Endothelial cell of umbilical vein (primary cell): ENCODE results near the gene LTK. TPM values are rescaled to one million over a fixed set of nuclear protein-coding genes. Genes with fewer than 3 reads are reported as not detected.

Experiments
- BruUV-seq: library from RNA; stranded (reverse); fragments of 400-500 nt; replicated peaks from 2 replicates; lab custom pipeline; 2021; lab: Mats Ljungman, UMichigan
- CTCF ChIA-PET: fragments of 300-600, 350-600 bp; sonication (Branson Sonifier 250); formaldehyde crosslinking; loops from one replicate; lab custom pipeline; 2021; ENCODE audit warnings: antibody characterized with exemption, inconsistent platforms; lab: Charles Lee
- POLR2A ChIA-PET: fragments of 300-600, 350-600 bp; sonication (Branson Sonifier 250); formaldehyde crosslinking; loops from one replicate; lab custom pipeline; 2021; ENCODE audit warnings: antibody characterized with exemption, inconsistent platforms; lab: Charles Lee
- DNase-seq: peaks from one replicate; pipeline ENCODE4 v3.0.0-alpha.2; 2011; ENCODE audit warnings: low read depth, low spot score
- FAIRE-seq: peaks from 2 replicates; lab custom pipeline; 2011; peaks lifted over from hg19 to GRCh38; lab: Jason Lieb, UNC
- H2AFZ ChIP-seq: 2 replicates; pipeline ENCODE4 v1.6.0; 2012; ENCODE audit warnings: low read depth, low read length, control low read depth, inconsistent platforms
- H3K27ac ChIP-seq: 2 replicates; pipeline ENCODE4 v1.5.1; 2011; ENCODE audit warnings: low read depth, mild to moderate bottlenecking, control low read depth, low read length, moderate library complexity; ENCODE audit not compliant: insufficient read depth
- H3K27me3 ChIP-seq, 2 experiments: 2 replicates each; pipeline versions ENCODE4 v1.6.0 to v1.6.1; 2011; ENCODE audit warnings: low read length in 2 of 2, mixed read lengths in 1 of 2; ENCODE audit not compliant: control insufficient read depth in 2 of 2, insufficient read depth in 2 of 2
- H3K36me3 ChIP-seq, 2 experiments: 2 replicates in 1 of 2; 3 replicates in 1 of 2; pipeline ENCODE4 v1.5.1; 2011; ENCODE audit warnings: low read length in 2 of 2, mild to moderate bottlenecking in 1 of 2, moderate library complexity in 1 of 2; ENCODE audit not compliant: control insufficient read depth in 2 of 2, insufficient read depth in 2 of 2; ENCODE audit errors: extremely low read depth in 1 of 2
- H3K4me1 ChIP-seq: 3 replicates; pipeline ENCODE4 v1.5.1; 2011; ENCODE audit warnings: mild to moderate bottlenecking, low read length; ENCODE audit not compliant: control insufficient read depth, insufficient read depth; ENCODE audit errors: extremely low read depth
- H3K4me2 ChIP-seq: 2 replicates; pipeline ENCODE4 v1.6.1; 2011; ENCODE audit warnings: low read length, control low read depth, mixed read lengths; ENCODE audit not compliant: insufficient read depth
- H3K4me3 ChIP-seq, 3 experiments: fragments of 200-600 bp in 1 of 3; sonication (generic), shearing (Covaris generic) in 1 of 3; replicated peaks in 1 of 3; 2 replicates each; pipeline ENCODE4 v1.5.1; 2011 to 2016; ENCODE audit warnings: control low read depth in 3 of 3, low read length in 3 of 3, mild to moderate bottlenecking in 2 of 3, inconsistent platforms in 1 of 3, low read depth in 1 of 3, moderate library complexity in 1 of 3; ENCODE audit not compliant: insufficient read depth in 1 of 3
- H3K79me2 ChIP-seq: 2 replicates; pipeline ENCODE4 v1.6.0; 2012; ENCODE audit warnings: low read length, inconsistent platforms; ENCODE audit not compliant: control insufficient read depth, insufficient read depth
- H3K9ac ChIP-seq: replicated peaks from 2 replicates; pipeline ENCODE3; 2011; ENCODE audit warnings: low read length, control low read depth; ENCODE audit not compliant: insufficient read depth; ENCODE audit errors: extremely low read depth
- H3K9me1 ChIP-seq: replicated peaks from 3 replicates; pipeline ENCODE4 v1.6.0; 2011; ENCODE audit warnings: mild to moderate bottlenecking, low read length; ENCODE audit not compliant: control insufficient read depth, insufficient read depth; ENCODE audit errors: extremely low read depth
- H3K9me3 ChIP-seq: replicated peaks from 2 replicates; pipeline ENCODE4 v1.5.1; 2012; ENCODE audit warnings: low read length, inconsistent platforms; ENCODE audit not compliant: control insufficient read depth, insufficient read depth
- H4K20me1 ChIP-seq: replicated peaks from 2 replicates; pipeline ENCODE3; 2011; ENCODE audit warnings: mild to moderate bottlenecking, low read length; ENCODE audit not compliant: control insufficient read depth, insufficient read depth; ENCODE audit errors: extremely low read depth
- CTCF ChIP-seq, 2 donors: IDR thresholded peaks; 1 replicate in 1 of 2; 2 replicates in 1 of 2; pipeline ENCODE4 v1.5.1; 2011; ENCODE audit warnings: low read length in 2 of 2, mild to moderate bottlenecking in 2 of 2, moderate library complexity in 2 of 2, control low read depth in 1 of 2, inconsistent platforms in 1 of 2, low read depth in 1 of 2; ENCODE audit not compliant: insufficient read depth in 1 of 2; ENCODE audit errors: extremely low read depth in 1 of 2
- EZH2 ChIP-seq: IDR thresholded peaks from 2 replicates; pipeline ENCODE4 v1.6.1; 2012; ENCODE audit warnings: borderline replicate concordance, low read depth, mild to moderate bottlenecking, moderate library complexity, low read length, inconsistent platforms; ENCODE audit not compliant: severe bottlenecking
- FOS ChIP-seq: IDR thresholded peaks from 2 replicates; pipeline ENCODE4 v1.6.1; 2011; ENCODE audit warnings: mild to moderate bottlenecking, low read length, moderate library complexity, borderline replicate concordance; ENCODE audit not compliant: insufficient read depth
- GATA2 ChIP-seq: IDR thresholded peaks from 2 replicates; pipeline ENCODE4 v1.7.0; 2011; ENCODE audit warnings: low read depth, mild to moderate bottlenecking, moderate library complexity, mixed read lengths, low read length; ENCODE audit not compliant: insufficient read length, insufficient read depth
- JUN ChIP-seq: IDR thresholded peaks from 2 replicates; pipeline ENCODE4 v1.6.1; 2011; ENCODE audit warnings: borderline replicate concordance, low read depth; ENCODE audit not compliant: insufficient read length, insufficient read depth
- MYC ChIP-seq: IDR thresholded peaks from one replicate; pipeline ENCODE4 v1.6.1; 2011; ENCODE audit warnings: mild to moderate bottlenecking, low read depth, low read length
- POLR2A ChIP-seq: IDR thresholded peaks from 2 replicates; pipeline ENCODE4 v1.6.1; 2012; ENCODE audit warnings: low read depth, mild to moderate bottlenecking, control low read depth, low read length
- POLR2AphosphoS5 ChIP-seq: IDR thresholded peaks from 2 replicates; pipeline ENCODE4 v1.6.1; 2012; ENCODE audit warnings: low read depth, mild to moderate bottlenecking, control low read depth, low read length, moderate library complexity; ENCODE audit not compliant: insufficient read depth
- dilution Hi-C: fragments of 300-500 bp; cut with MboI; formaldehyde crosslinking; loops from one replicate; pipeline ENCODE4 v1.15.0; 2019; ENCODE audit warnings: low sequenced_read_pairs; ENCODE audit not compliant: extremely low pct_ligation_motif_present
- intact Hi-C: fragments of 100-400 bp; cut with micrococcal nuclease; formaldehyde crosslinking; loops from one replicate; pipeline ENCODE4 v1.10.0; 2022
- polyA plus RNA-seq, 4 experiments: library from polyadenylated mRNA; depleted of rRNA in 3 of 4; stranded (reverse) in 3 of 4; unstranded in 1 of 4; fragments of >200 nt; gene quantifications; 2 replicates each; pipeline versions ENCODE4 v1.2.1 to v1.2.3, GENCODE V29; 2011 to 2012; ENCODE audit warnings: missing spikeins in 1 of 4
- total RNA-seq: library from RNA; stranded (reverse); gene quantifications from 2 replicates; pipeline ENCODE4 v1.2.3, GENCODE V29; 2021
- TF ChIP-seq, protein P1 (sequence below): IDR thresholded peaks from 2 replicates; pipeline ENCODE4 v1.6.1; 2011; ENCODE audit not compliant: insufficient read depth, insufficient read length

LTK gene
- total and polyA plus RNA-seq, 2 donors (not counting 3 experiments of a cell fraction or from before 2014, with no cell fraction given) = 0.15 to 0.17 TPM

GRCh38 chr15:41530363-41530956 is 16.8 kb upstream of the LTK start:
- FAIRE-seq (peak; percentile 76), DNase-seq (peak; percentile 28)
- Histone ChIP-seq H3K4me3 (no peak overlapping the region), H2AFZ (no peak overlapping the region), H3K36me3 (peaks cover 9 to 40% of the 10 kb centered on the region in 2 experiments), H3K9ac (no peak overlapping the region), H3K27me3 (no peaks in the 10 kb centered on the region), H3K27ac (peak overlapping the region; percentile 5), H3K79me2 (no peaks in the 10 kb centered on the region), H3K4me2 (no peak overlapping the region), H3K9me1 (no peaks in the 10 kb centered on the region), H3K4me1 (peaks cover 8% of the 10 kb centered on the region), H3K9me3 (no peaks in the 10 kb centered on the region), H4K20me1 (no peaks in the 10 kb centered on the region)
- CTCF ChIA-PET = interaction anchor here (1.2 to 2.5 kb wide), 3 partner anchors 11 to 86 kb away, joined by 3 to 13 read pairs (median 3); no protein-coding TSS in a partner anchor
- intact Hi-C loops (no loop called here), dilution Hi-C loops (no loop called here)
- TF ChIP-seq GATA2 (no peak), FOS (no peak), POLR2A (no peak), CTCF (IDR thresholded peaks at IDR 0.05; ENCODE audit: extremely low read depth in 1 of 2, insufficient read depth in 1 of 2, low read depth in 1 of 2, low read length in 2 of 2) (no peak), EZH2 (no peak), MYC (no peak), POLR2AphosphoS5 (no peak), JUN (no peak)
- TF ChIP-seq, protein P1, sequence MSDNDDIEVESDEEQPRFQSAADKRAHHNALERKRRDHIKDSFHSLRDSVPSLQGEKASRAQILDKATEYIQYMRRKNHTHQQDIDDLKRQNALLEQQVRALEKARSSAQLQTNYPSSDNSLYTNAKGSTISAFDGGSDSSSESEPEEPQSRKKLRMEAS = no peak
- POLR2A ChIA-PET = interaction anchor here (0.6 kb wide), 1 partner anchor 56 kb away, joined by 4 read pairs; no protein-coding TSS in a partner anchor
- BruUV-seq = no TSS peak
